Body of pancreas (tissue), 4 donors: ENCODE measurements around the gene RASGRP3.

Experiments used
- POLR2A ChIP-seq, 3 donors: fragments of 450-650 bp; IDR thresholded peaks; one replicate each; pipeline ENCODE4 v1.6.1; 2016; ENCODE audit warnings: antibody characterized with exemption in 3 of 3, mild to moderate bottlenecking in 2 of 3
- TF ChIP-seq, protein P1 (sequence below), 7 experiments: fragments of 450-650 bp in 4 of 7; fragments of 200-600 bp in 3 of 7; sonication (generic) in 3 of 7; IDR thresholded peaks; one replicate each; pipeline ENCODE4 v1.5.1; 2016 to 2019; ENCODE audit warnings: antibody characterized with exemption in 7 of 7

DNA sequence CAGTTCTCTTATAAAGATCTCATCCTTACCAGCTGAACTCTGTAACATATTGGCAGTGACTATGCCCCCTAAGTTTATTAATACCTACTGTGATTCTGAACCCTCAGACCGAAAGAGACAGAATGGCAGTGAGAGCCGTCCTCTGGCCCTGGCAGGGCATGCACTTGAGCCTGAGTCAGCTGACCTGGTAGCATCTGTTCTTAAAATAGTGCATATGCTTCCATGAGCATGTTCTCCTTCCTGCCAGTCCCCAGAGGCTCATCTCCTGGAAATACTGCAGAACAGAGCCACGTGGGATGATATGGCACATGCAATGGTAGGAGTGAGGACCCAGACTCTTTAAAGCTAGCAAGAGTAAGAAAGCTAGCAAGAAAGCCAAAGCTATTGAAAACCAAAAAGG lies 59.0 kb downstream of the RASGRP3 start:
- TF ChIP-seq, protein P1, sequence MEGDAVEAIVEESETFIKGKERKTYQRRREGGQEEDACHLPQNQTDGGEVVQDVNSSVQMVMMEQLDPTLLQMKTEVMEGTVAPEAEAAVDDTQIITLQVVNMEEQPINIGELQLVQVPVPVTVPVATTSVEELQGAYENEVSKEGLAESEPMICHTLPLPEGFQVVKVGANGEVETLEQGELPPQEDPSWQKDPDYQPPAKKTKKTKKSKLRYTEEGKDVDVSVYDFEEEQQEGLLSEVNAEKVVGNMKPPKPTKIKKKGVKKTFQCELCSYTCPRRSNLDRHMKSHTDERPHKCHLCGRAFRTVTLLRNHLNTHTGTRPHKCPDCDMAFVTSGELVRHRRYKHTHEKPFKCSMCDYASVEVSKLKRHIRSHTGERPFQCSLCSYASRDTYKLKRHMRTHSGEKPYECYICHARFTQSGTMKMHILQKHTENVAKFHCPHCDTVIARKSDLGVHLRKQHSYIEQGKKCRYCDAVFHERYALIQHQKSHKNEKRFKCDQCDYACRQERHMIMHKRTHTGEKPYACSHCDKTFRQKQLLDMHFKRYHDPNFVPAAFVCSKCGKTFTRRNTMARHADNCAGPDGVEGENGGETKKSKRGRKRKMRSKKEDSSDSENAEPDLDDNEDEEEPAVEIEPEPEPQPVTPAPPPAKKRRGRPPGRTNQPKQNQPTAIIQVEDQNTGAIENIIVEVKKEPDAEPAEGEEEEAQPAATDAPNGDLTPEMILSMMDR (IDR thresholded peaks at IDR 0.05), result no peak
- no peak for TF ChIP-seq POLR2A (IDR thresholded peaks at IDR 0.05)
